Activated CD8-positive, alpha-beta memory T cell treated with anti-CD3 and anti-CD28 coated beads, Interleukin-2, amount 50 U/mL, for 1 hour (primary cell): ENCODE data around the gene LIG4.
"Not testable (repeated sequence)": the region's sequence is repeated elsewhere in the genome, so short reads cannot be mapped to it uniquely, and the experiment has no call there.

ENCODE experiments used
- DNase-seq: peaks from one replicate; pipeline ENCODE4 v3.0.0-alpha.2; 2020; ENCODE audit errors: extremely low read depth

Gene LIG4

GRCh38 chr13:108215436-108215835 lies at the start of gene LIG4:
TSS of gene LIG4 (minus strand) at chr13:108215536. CDS start at chr13:108211268, 4,268 bp downstream.
- peak; percentile 88 for DNase-seq

GRCh38 chr13:108263621-108264355 lies 48.5 kb upstream of the LIG4 start:
- no peak for DNase-seq

- DNase-seq: no peak
These were observed 41.9 kb upstream of the LIG4 start for GRCh38 chr13:108257248-108257647.

- DNase-seq: no peak
These were observed 33.8 kb upstream of the LIG4 start for GRCh38 chr13:108249150-108249549.

- DNase-seq: no peak
These were observed 15.0 kb upstream of the LIG4 start for GRCh38 chr13:108230377-108230776.

- no peak for DNase-seq
These were observed 12.4 kb upstream of the LIG4 start for GRCh38 chr13:108227651-108228272.

GRCh38 chr13:108226184-108226583 lies 10.8 kb upstream of the LIG4 start:
- DNase-seq: no peak

- DNase-seq: no peak
These were observed 10.1 kb upstream of the LIG4 start for GRCh38 chr13:108225440-108225839.

GRCh38 chr13:108223687-108224503 lies 8.6 kb upstream of the LIG4 start:
- no peak for DNase-seq

GRCh38 chr13:108220041-108220440 lies 4.7 kb upstream of the LIG4 start:
- DNase-seq: no peak

- DNase-seq: peak; percentile 77
These were observed 3.0 kb upstream of the LIG4 start, which contains the start of gene ABHD13 for GRCh38 chr13:108218044-108218974. TSS of gene ABHD13 (plus strand) at chr13:108218392. CDS start at chr13:108229219, 10,827 bp downstream.

- not testable (repeated sequence) for DNase-seq
These were observed 2.1 kb upstream of the LIG4 start for GRCh38 chr13:108217307-108218043.

- no peak for DNase-seq
These were observed 680 bp downstream of the LIG4 start for GRCh38 chr13:108214441-108215271.

- no peak for DNase-seq
These were observed 1.4 kb downstream of the LIG4 start for GRCh38 chr13:108213946-108214345.

- DNase-seq: no peak
These were observed 2.5 kb downstream of the LIG4 start for GRCh38 chr13:108212886-108213285.

- no peak for DNase-seq
These were observed 4.8 kb downstream of the LIG4 start for GRCh38 chr13:108210551-108210950.

- DNase-seq: no peak
These were observed 14.4 kb downstream of the LIG4 start for GRCh38 chr13:108200781-108201398.

- no peak for DNase-seq
These were observed 19.5 kb downstream of the LIG4 start for GRCh38 chr13:108195861-108196260.

GRCh38 chr13:108195146-108195545 lies 20.2 kb downstream of the LIG4 start:
- DNase-seq: no peak
